Spleen (tissue), 11 donors: ENCODE measurements around the gene ARFGAP1. TPM values are rescaled to one million over a fixed set of nuclear protein-coding genes. Genes with fewer than 3 reads are reported as not detected.

ENCODE experiments used
- DNase-seq: peaks from one replicate; pipeline ENCODE4 v3.0.0-alpha.2; 2020
- H3K27ac ChIP-seq, 8 donors: fragments of 200-600 bp; sonication (generic) in 7 of 8; 1 replicate in 4 of 8; 2 replicates in 4 of 8; pipeline versions ENCODE4 v1.5.0 to v1.8.0; 2016 to 2021; ENCODE audit warnings: inconsistent platforms in 4 of 8, mild to moderate bottlenecking in 4 of 8, moderate library complexity in 1 of 8
- H3K27me3 ChIP-seq, 7 donors: fragments of 200-600 bp; sonication (generic) in 6 of 7; replicated peaks in 1 of 7; 1 replicate in 4 of 7; 2 replicates in 3 of 7; pipeline versions ENCODE4 v1.5.0 to v1.8.0; 2016 to 2021; ENCODE audit warnings: inconsistent platforms in 3 of 7, mild to moderate bottlenecking in 1 of 7
- H3K36me3 ChIP-seq, 6 donors: fragments of 200-600 bp; sonication (generic) in 5 of 6; 1 replicate in 4 of 6; 2 replicates in 2 of 6; pipeline versions ENCODE4 v1.5.0 to v1.8.0; 2016 to 2021; ENCODE audit warnings: inconsistent platforms in 2 of 6
- H3K4me1 ChIP-seq, 6 donors: fragments of 200-600 bp; sonication (generic) in 5 of 6; 1 replicate in 3 of 6; 2 replicates in 3 of 6; pipeline versions ENCODE4 v1.5.0 to v1.8.0; 2016 to 2021; ENCODE audit warnings: inconsistent platforms in 3 of 6
- H3K4me3 ChIP-seq, 8 donors: fragments of 200-600 bp; sonication (generic) in 7 of 8; 1 replicate in 4 of 8; 2 replicates in 4 of 8; pipeline versions ENCODE4 v1.5.0 to v1.8.0; 2016 to 2021; ENCODE audit warnings: inconsistent platforms in 4 of 8, mild to moderate bottlenecking in 4 of 8, moderate library complexity in 2 of 8
- H3K9me3 ChIP-seq, 8 donors: fragments of 200-600 bp; sonication (generic) in 7 of 8; 1 replicate in 4 of 8; 2 replicates in 4 of 8; pipeline versions ENCODE4 v1.5.0 to v1.8.0; 2016 to 2021; ENCODE audit warnings: inconsistent platforms in 4 of 8
- POLR2A ChIP-seq, 3 donors: fragments of 450-650 bp; IDR thresholded peaks; one replicate each; pipeline ENCODE4 v1.5.1; 2017; ENCODE audit warnings: antibody characterized with exemption in 3 of 3, mild to moderate bottlenecking in 1 of 3
- POLR2AphosphoS5 ChIP-seq, 3 donors: sonication (generic); formaldehyde crosslinking; IDR thresholded peaks; one replicate each; pipeline ENCODE4 v1.5.1; 2017; ENCODE audit warnings: antibody characterized with exemption in 3 of 3
- WGBS, 5 donors: extraction: QIAGEN DNeasy Blood & Tissue Kit in 3 of 5; methylation state at CpG; one replicate each; pipeline versions ENCODE4 v1.1.5 to v1.1.7; 2013 to 2018; 5-methylcytosine and 5-hydroxymethylcytosine counted together
- intact Hi-C: fragments of 100-400 bp; cut with DNase I; formaldehyde crosslinking; loops from one replicate; pipeline ENCODE4 v1.15.0; 2023; ENCODE audit warnings: low total_unique reads
- polyA plus RNA-seq, 3 donors: library from polyadenylated mRNA; stranded (reverse); fragments of 200-250 nt; gene quantifications; one replicate each; pipeline ENCODE4 v1.2.1, GENCODE V29; 2013
- total RNA-seq, 7 donors: library from RNA; depleted of rRNA in 3 of 7; stranded (reverse); fragments of >200 nt in 3 of 7; fragmentation: NEBNext Ultra II Directional in 4 of 7; extraction: Animal tissue kit (Norgen Biotek cat#: 25700) in 4 of 7; gene quantifications; one replicate each; pipeline versions ENCODE4 v1.1.0 to v1.2.1, GENCODE V29; 2016 to 2021
- TF ChIP-seq, protein P1 (sequence below), 11 experiments: fragments of 200-600 bp in 7 of 11; fragments of 450-650 bp in 4 of 11; sonication (generic) in 4 of 11; IDR thresholded peaks in 8 of 11; conservative IDR thresholded peaks in 3 of 11; 1 replicate in 7 of 11; 2 replicates in 4 of 11; pipeline versions ENCODE4 v1.4.0 to v1.8.0; 2016 to 2021; ENCODE audit warnings: antibody characterized with exemption in 11 of 11, inconsistent platforms in 4 of 11, mild to moderate bottlenecking in 1 of 11
- donor health status: healthy with polysubstance abuse.
- donor health status: DM: no; HTN: no; CAD: no; lungs with moderate emphysema.
- donor health status: DM: no; HTN: no; CAD: no.
- donor health status: Bipolar disorder and iron deficiency.
- donor health status: healthy.
- donor health status: DM: no; HTN: no; CAD: no.
- donor health status: DM: yes; HTN: yes; CAD: no.

ARFGAP1 gene
- total and polyA plus RNA-seq, 10 donors, result 44.4 to 165 (median 96.1) TPM

DNA sequence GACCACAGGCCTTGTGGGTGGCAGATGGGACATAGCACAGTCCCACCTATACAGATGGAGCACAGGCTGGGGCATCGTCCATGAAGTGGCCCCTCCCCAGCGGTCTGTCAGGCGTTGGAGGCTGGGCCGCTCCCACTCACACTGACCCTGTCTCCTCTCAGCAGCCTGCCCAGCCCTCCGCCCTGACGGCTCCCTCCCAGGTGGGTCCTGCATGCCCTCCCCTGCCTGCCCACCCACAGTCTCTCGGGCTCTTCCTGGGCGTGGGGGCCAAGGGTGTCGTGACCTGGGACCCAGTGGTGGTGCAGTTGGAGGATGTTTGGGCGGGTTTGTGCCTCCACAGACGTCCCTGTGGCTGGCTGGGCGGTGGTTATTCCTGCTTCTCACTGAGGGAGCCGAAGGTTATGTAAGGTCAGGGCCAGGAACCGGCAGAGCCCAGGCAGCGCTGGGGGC is 42.7 kb downstream of the ARFGAP1 start:
- WGBS, 5 donors, result 52 to 70% (median 60%) methylated on average over 4 to 15 of the region's 15 CpGs
- TF ChIP-seq, protein P1, sequence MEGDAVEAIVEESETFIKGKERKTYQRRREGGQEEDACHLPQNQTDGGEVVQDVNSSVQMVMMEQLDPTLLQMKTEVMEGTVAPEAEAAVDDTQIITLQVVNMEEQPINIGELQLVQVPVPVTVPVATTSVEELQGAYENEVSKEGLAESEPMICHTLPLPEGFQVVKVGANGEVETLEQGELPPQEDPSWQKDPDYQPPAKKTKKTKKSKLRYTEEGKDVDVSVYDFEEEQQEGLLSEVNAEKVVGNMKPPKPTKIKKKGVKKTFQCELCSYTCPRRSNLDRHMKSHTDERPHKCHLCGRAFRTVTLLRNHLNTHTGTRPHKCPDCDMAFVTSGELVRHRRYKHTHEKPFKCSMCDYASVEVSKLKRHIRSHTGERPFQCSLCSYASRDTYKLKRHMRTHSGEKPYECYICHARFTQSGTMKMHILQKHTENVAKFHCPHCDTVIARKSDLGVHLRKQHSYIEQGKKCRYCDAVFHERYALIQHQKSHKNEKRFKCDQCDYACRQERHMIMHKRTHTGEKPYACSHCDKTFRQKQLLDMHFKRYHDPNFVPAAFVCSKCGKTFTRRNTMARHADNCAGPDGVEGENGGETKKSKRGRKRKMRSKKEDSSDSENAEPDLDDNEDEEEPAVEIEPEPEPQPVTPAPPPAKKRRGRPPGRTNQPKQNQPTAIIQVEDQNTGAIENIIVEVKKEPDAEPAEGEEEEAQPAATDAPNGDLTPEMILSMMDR (IDR thresholded peaks at IDR 0.05 in 8 of 11, conservative IDR thresholded peaks at IDR 0.05 in 3 of 11), result no peak
- no peak for TF ChIP-seq POLR2A (IDR thresholded peaks at IDR 0.05)
- TF ChIP-seq POLR2AphosphoS5 (IDR thresholded peaks at IDR 0.05), result no peak
- H3K4me1 ChIP-seq, result peaks cover 0 to 50% (median 11%) of the 10 kb centered on the region in 6 donors
- peak; percentile 83 for DNase-seq
- peak overlapping the region in 5 of 8 donors; percentile 56 to 70 (median 67) for H3K27ac ChIP-seq
- H3K27me3 ChIP-seq, result peaks cover 0 to 70% (median 7%) of the 10 kb centered on the region in 7 donors
- H3K9me3 ChIP-seq, result no peaks in the 10 kb centered on the region
- intact Hi-C loops, result no loop called here
- no peak overlapping the region for H3K4me3 ChIP-seq
- no peaks in the 10 kb centered on the region for H3K36me3 ChIP-seq

DNA sequence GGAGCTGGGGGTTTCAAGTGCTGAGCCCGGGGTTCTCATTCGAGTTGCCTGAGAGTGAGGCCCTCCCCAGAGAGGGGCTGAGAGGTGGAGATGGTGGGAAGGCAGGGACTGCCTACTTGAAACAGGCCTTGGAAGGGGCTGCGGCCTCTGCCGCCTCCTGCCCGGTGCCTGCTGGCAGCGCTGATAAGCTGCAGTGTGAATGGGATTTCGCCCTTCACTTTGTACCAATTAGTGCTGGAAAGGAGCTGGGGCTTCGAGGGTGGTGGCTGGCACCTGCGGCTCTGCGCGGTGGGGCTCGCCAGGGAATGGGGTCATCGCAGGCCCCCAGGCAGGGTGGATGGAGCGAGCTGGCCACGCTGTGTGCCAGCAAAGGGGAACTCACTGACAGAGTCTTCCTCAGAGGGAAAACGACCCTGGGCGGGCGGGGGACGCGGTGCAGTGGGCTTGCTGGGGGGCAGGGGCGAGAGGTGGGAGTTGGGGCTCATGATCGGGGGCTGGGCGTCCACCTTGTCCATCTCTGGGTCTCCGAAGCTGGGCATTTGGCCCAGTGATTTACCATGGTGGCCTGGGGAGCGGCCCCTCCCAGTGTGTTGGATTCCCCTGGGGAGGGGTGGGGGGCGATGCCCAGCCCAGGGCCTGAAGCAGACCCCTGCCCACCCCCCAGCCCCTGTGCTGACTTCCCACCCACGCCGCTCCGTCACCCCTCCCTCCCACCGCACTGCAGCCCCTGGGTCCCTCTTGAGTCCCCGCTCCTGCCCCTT is 43.3 kb downstream of the ARFGAP1 start:
- Histone ChIP-seq H3K9me3 (no peaks in the 10 kb centered on the region), H3K27me3 (peaks cover 0 to 75% (median 7%) of the 10 kb centered on the region in 7 donors), H3K4me1 (peaks cover 0 to 50% (median 8%) of the 10 kb centered on the region in 6 donors), H3K4me3 (no peak overlapping the region), H3K36me3 (no peaks in the 10 kb centered on the region), H3K27ac (peak overlapping the region in 5 of 8 donors; percentile 56 to 70 (median 67))
- peak; percentile 77 for DNase-seq
- TF ChIP-seq POLR2A (IDR thresholded peaks at IDR 0.05) (no peak), POLR2AphosphoS5 (IDR thresholded peaks at IDR 0.05) (peak; percentile 36 to 72 (median 72))
- intact Hi-C loops, result no loop called here
- 66 to 77% (median 69%) methylated on average over 25 to 31 of the region's 31 CpGs for WGBS, 5 donors

DNA sequence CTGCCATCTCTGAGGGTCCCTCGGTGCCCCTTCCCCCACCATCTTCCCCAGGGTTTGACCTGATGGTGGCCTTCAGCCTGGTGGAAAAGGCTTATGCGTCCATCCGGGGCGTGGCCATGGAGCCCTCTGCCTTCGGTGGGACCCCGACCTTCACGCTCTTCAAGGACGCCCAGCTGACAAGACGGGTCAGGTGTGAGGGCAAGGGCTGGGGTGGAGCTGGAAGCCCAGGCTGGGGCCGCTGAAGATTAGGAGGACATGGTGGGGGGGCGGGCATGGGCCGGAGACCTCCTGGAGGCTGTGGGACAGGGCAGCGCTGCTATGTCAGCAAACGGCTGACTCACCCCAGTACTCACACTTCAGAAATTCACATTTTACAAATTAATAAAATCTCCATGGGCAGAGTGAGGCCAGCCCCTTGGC is 43.9 kb downstream of the ARFGAP1 start:
- intact Hi-C loops, result no loop called here
- peak overlapping the region in 4 of 8 donors; percentile 61 to 70 (median 68) for H3K27ac ChIP-seq
- H3K4me1 ChIP-seq, result peaks cover 0 to 51% (median 8%) of the 10 kb centered on the region in 6 donors
- no peaks in the 10 kb centered on the region for H3K36me3 ChIP-seq
- no peaks in the 10 kb centered on the region for H3K9me3 ChIP-seq
- TF ChIP-seq, protein P1 (IDR thresholded peaks at IDR 0.05 in 8 of 11, conservative IDR thresholded peaks at IDR 0.05 in 3 of 11), result no peak
- TF ChIP-seq POLR2A (IDR thresholded peaks at IDR 0.05), result no peak
- TF ChIP-seq POLR2AphosphoS5 (IDR thresholded peaks at IDR 0.05), result peak in 2 of 3 donors; percentile 12 to 49
- H3K4me3 ChIP-seq, result no peak overlapping the region
- peaks cover 0 to 76% (median 7%) of the 10 kb centered on the region in 7 donors for H3K27me3 ChIP-seq
- peak; percentile 72 for DNase-seq
- WGBS, 5 donors, result 68 to 91% (median 72%) methylated on average over 14 of the region's 14 CpGs

DNA sequence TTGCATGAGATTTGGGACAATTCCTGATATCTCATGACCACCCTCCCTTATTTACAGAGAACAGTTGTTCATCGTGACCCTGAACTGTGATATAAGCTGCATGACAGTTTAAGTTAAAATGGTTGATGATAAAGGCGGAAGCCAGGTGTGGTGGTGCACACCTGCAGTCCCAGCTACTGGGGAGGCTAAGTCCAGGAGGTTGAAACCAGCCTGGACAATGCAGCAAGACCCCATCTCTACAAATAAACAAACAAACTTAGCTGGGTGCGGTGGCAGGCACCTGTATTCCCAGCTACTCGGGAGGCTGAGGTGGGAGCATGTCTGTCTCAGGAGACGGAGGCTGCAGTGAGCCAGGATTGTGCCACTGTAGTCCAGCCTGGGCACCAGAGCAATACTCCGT is 44.4 kb downstream of the ARFGAP1 start:
- TF ChIP-seq, protein P1 (IDR thresholded peaks at IDR 0.05 in 8 of 11, conservative IDR thresholded peaks at IDR 0.05 in 3 of 11), result no peak
- TF ChIP-seq POLR2AphosphoS5 (IDR thresholded peaks at IDR 0.05), result no peak
- TF ChIP-seq POLR2A (IDR thresholded peaks at IDR 0.05), result no peak
- no peak for DNase-seq
- WGBS, 5 donors, result 79 to 93% (median 90%) methylated on average over 6 of the region's 6 CpGs
- Histone ChIP-seq H3K4me3 (no peak overlapping the region), H3K27ac (no peak overlapping the region), H3K9me3 (no peaks in the 10 kb centered on the region), H3K36me3 (no peaks in the 10 kb centered on the region), H3K27me3 (peaks cover 0 to 76% (median 7%) of the 10 kb centered on the region in 7 donors), H3K4me1 (peaks cover 0 to 54% (median 8%) of the 10 kb centered on the region in 6 donors)
- intact Hi-C loops, result no loop called here
